DND-41 (cell line): Measurements from ENCODE around the gene SOX5.

Source experiments
- ATAC-seq: fragments of 200-7000 bp; cut with Tn5 transposase; 3 replicates; pipeline ENCODE4 v1.9.1; 2021; ENCODE audit warnings: low read depth; ENCODE audit not compliant: insufficient read depth
- DNase-seq: peaks from one replicate; pipeline ENCODE4 v3.0.0-alpha.2; 2020
- H2AFZ ChIP-seq: 2 replicates; pipeline ENCODE4 v1.6.0; 2012; ENCODE audit warnings: low read depth, low read length
- H3K27ac ChIP-seq: 2 replicates; pipeline ENCODE4 v1.5.1; 2012; ENCODE audit warnings: low read length, inconsistent platforms
- H3K27me3 ChIP-seq: fragments of 200-600 bp; sonication (generic); 2 replicates; pipeline ENCODE4 v1.6.0; 2012; ENCODE audit warnings: low read length, mild to moderate bottlenecking, inconsistent platforms; ENCODE audit not compliant: insufficient read depth, poor library complexity
- H3K36me3 ChIP-seq: 2 replicates; pipeline ENCODE4 v1.5.1; 2012; ENCODE audit warnings: low read length, inconsistent platforms; ENCODE audit not compliant: insufficient read depth
- H3K4me1 ChIP-seq: 2 replicates; pipeline ENCODE4 v1.5.1; 2012; ENCODE audit warnings: mild to moderate bottlenecking, low read length; ENCODE audit not compliant: insufficient read depth
- H3K4me2 ChIP-seq: 2 replicates; pipeline ENCODE4 v1.6.0; 2012; ENCODE audit warnings: mild to moderate bottlenecking, moderate library complexity, low read length, inconsistent platforms; ENCODE audit not compliant: insufficient read depth
- H3K4me3 ChIP-seq, 2 experiments: fragments of 200-600 bp in 1 of 2; shearing (Covaris generic) in 1 of 2; 2 replicates each; pipeline ENCODE4 v1.5.1; 2012 to 2016; ENCODE audit warnings: inconsistent platforms in 2 of 2, low read length in 2 of 2, mild to moderate bottlenecking in 2 of 2, low read depth in 1 of 2, moderate library complexity in 1 of 2
- H3K79me2 ChIP-seq: 2 replicates; pipeline ENCODE4 v1.6.0; 2012; ENCODE audit warnings: low read length, inconsistent platforms; ENCODE audit not compliant: insufficient read depth
- H3K9ac ChIP-seq: 2 replicates; pipeline ENCODE4 v1.6.0; 2012; ENCODE audit warnings: low read depth, mild to moderate bottlenecking, inconsistent platforms, low read length, moderate library complexity
- H3K9me3 ChIP-seq: 2 replicates; pipeline ENCODE4 v1.5.1; 2012; ENCODE audit warnings: low read length, moderate library complexity, mild to moderate bottlenecking, inconsistent platforms; ENCODE audit not compliant: insufficient read depth, severe bottlenecking
- H4K20me1 ChIP-seq: 2 replicates; pipeline ENCODE4 v1.6.0; 2012; ENCODE audit warnings: low read length; ENCODE audit not compliant: insufficient read depth
- CTCF ChIP-seq: IDR thresholded peaks from 2 replicates; pipeline ENCODE4 v1.5.1; 2012; ENCODE audit warnings: borderline replicate concordance, low read length, moderate library complexity, mild to moderate bottlenecking; ENCODE audit not compliant: poor library complexity, severe bottlenecking; ENCODE audit errors: extremely low read depth
- EZH2 ChIP-seq: IDR thresholded peaks from 3 replicates; pipeline ENCODE4 v1.6.1; 2012; ENCODE audit warnings: borderline replicate concordance, low read depth, mild to moderate bottlenecking, moderate library complexity, low read length, inconsistent platforms; ENCODE audit not compliant: severe bottlenecking

The SOX5 gene

GRCh38 chr12:23585156-23585781 lies 364.2 kb downstream of the SOX5 start:
- Histone ChIP-seq H2AFZ (no peak overlapping the region), H3K4me3 (no peak overlapping the region), H3K9me3 (no peaks in the 10 kb centered on the region), H3K27me3 (no peaks in the 10 kb centered on the region), H3K27ac (no peak overlapping the region), H3K4me2 (no peak overlapping the region), H3K79me2 (no peaks in the 10 kb centered on the region), H3K36me3 (no peaks in the 10 kb centered on the region), H3K9ac (no peak overlapping the region), H3K4me1 (no peaks in the 10 kb centered on the region), H4K20me1 (no peaks in the 10 kb centered on the region)
- DNase-seq = no peak
- TF ChIP-seq CTCF (no peak), EZH2 (no peak)
- ATAC-seq = no peak

- H3K9ac ChIP-seq = no peak overlapping the region
- ATAC-seq (no peak), DNase-seq (no peak)
- H3K4me3 ChIP-seq = no peak overlapping the region
- no peaks in the 10 kb centered on the region for H4K20me1 ChIP-seq
- no peaks in the 10 kb centered on the region for H3K27me3 ChIP-seq
- TF ChIP-seq CTCF (no peak), EZH2 (no peak)
- no peaks in the 10 kb centered on the region for H3K79me2 ChIP-seq
- no peak overlapping the region for H2AFZ ChIP-seq
- H3K4me2 ChIP-seq = no peak overlapping the region
- H3K4me1 ChIP-seq = no peaks in the 10 kb centered on the region
- H3K27ac ChIP-seq = no peak overlapping the region
- no peaks in the 10 kb centered on the region for H3K36me3 ChIP-seq
- no peaks in the 10 kb centered on the region for H3K9me3 ChIP-seq
Observed at GRCh38 chr12:23581913-23582312, 367.6 kb downstream of the SOX5 start.

GRCh38 chr12:23579257-23579656 lies 370.2 kb downstream of the SOX5 start:
- Histone ChIP-seq H3K36me3 (no peaks in the 10 kb centered on the region), H3K4me3 (no peak overlapping the region), H3K27ac (no peak overlapping the region), H2AFZ (no peak overlapping the region), H3K4me2 (no peak overlapping the region), H3K9ac (no peak overlapping the region), H4K20me1 (no peaks in the 10 kb centered on the region), H3K9me3 (no peaks in the 10 kb centered on the region), H3K4me1 (no peaks in the 10 kb centered on the region), H3K79me2 (no peaks in the 10 kb centered on the region), H3K27me3 (no peaks in the 10 kb centered on the region)
- DNase-seq = no peak
- no peak for TF ChIP-seq CTCF
- no peak for TF ChIP-seq EZH2
- no peak for ATAC-seq
